Dedifferentiated amniotic fluid mesenchymal stem cell (primary cell): ENCODE data around the gene TPT1.
A peak's percentile ranks its signal among the peaks of the same experiment; 100 is the strongest.
"Not testable (repeated sequence)": the region's sequence is repeated elsewhere in the genome, so short reads cannot be mapped to it uniquely, and the experiment has no call there.

Source experiments
- DNase-seq: peaks from one replicate; pipeline ENCODE4 v3.0.0-alpha.2; 2016; ENCODE audit errors: extremely low spot score

The TPT1 gene

GRCh38 chr13:45367358-45367757 is 26.4 kb upstream of the TPT1 start:
- DNase-seq, result peak; percentile 34

GRCh38 chr13:45365558-45365885 is 24.5 kb upstream of the TPT1 start:
- DNase-seq, result no peak

- DNase-seq, result no peak
Observed at GRCh38 chr13:45364876-45365557, 24.0 kb upstream of the TPT1 start.

- no peak for DNase-seq
Observed at GRCh38 chr13:45362939-45363338, 22.0 kb upstream of the TPT1 start.

GRCh38 chr13:45361596-45362206 is 20.7 kb upstream of the TPT1 start:
- DNase-seq, result no peak

- no peak for DNase-seq
Observed at GRCh38 chr13:45356966-45357672, 16.1 kb upstream of the TPT1 start.

- no peak for DNase-seq
Observed at GRCh38 chr13:45353895-45354294, 12.9 kb upstream of the TPT1 start.

GRCh38 chr13:45352031-45352430 is 11.0 kb upstream of the TPT1 start:
- no peak for DNase-seq

- DNase-seq, result no peak
Observed at GRCh38 chr13:45350152-45350551, 9.2 kb upstream of the TPT1 start.

GRCh38 chr13:45349438-45349837 is 8.5 kb upstream of the TPT1 start:
- DNase-seq, result no peak

GRCh38 chr13:45344064-45344463 is 3.1 kb upstream of the TPT1 start:
- DNase-seq, result not testable (repeated sequence)

GRCh38 chr13:45343102-45343501 is 2.1 kb upstream of the TPT1 start:
- not testable (repeated sequence) for DNase-seq

- DNase-seq, result not testable (repeated sequence)
Observed at GRCh38 chr13:45342668-45343067, 1.7 kb upstream of the TPT1 start.

- DNase-seq, result peak; percentile 54
Observed at GRCh38 chr13:45341799-45342500, 967 bp upstream of the TPT1 start.

GRCh38 chr13:45340422-45341033 is 455 bp downstream of the TPT1 start:
- peak; percentile 93 for DNase-seq

GRCh38 chr13:45339867-45340266 is 1.1 kb downstream of the TPT1 start:
- DNase-seq, result no peak

- no peak for DNase-seq
Observed at GRCh38 chr13:45339399-45339798, 1.6 kb downstream of the TPT1 start.

- DNase-seq, result no peak
Observed at GRCh38 chr13:45337803-45338202, 3.2 kb downstream of the TPT1 start.

GRCh38 chr13:45337395-45337794 is 3.6 kb downstream of the TPT1 start:
- DNase-seq, result no peak

GRCh38 chr13:45336025-45336800 is 4.8 kb downstream of the TPT1 start:
- no peak for DNase-seq

- no peak for DNase-seq
Observed at GRCh38 chr13:45335397-45336024, 5.5 kb downstream of the TPT1 start.
